Measurements from ENCODE around the gene CKS1B.

Gene CKS1B

DNA sequence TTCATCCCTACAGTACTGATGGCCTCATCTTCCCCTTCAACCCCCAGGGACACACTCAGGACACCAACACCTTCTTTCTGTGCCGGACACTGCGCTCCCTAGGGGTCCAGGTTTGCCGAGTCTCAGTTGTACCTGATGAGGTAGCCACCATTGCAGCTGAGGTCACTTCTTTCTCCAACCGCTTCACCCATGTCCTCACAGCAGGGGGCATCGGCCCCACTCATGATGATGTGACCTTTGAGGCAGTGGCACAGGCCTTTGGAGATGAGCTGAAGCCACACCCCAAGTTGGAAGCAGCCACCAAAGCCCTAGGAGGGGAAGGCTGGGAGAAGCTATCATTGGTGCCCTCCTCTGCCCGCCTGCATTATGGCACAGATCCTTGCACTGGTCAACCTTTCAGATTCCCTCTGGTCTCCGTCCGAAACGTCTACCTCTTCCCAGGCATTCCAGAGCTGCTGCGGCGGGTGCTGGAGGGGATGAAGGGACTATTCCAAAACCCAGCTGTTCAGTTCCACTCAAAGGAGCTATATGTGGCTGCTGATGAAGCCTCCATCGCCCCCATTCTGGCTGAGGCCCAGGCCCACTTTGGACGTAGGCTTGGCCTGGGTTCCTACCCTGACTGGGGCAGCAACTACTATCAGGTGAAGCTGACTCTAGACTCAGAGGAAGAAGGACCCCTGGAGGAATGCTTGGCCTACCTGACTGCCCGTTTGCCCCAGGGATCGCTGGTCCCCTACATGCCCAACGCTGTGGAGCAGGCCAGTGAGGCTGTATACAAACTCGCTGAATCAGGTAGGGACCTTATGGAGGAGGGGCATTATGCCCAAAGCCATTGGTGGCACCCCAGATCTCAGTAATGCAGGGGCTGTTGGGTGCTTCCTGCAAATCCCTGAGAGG is 13.8 kb downstream of the CKS1B start:
- no peak for DNase-seq

DNA sequence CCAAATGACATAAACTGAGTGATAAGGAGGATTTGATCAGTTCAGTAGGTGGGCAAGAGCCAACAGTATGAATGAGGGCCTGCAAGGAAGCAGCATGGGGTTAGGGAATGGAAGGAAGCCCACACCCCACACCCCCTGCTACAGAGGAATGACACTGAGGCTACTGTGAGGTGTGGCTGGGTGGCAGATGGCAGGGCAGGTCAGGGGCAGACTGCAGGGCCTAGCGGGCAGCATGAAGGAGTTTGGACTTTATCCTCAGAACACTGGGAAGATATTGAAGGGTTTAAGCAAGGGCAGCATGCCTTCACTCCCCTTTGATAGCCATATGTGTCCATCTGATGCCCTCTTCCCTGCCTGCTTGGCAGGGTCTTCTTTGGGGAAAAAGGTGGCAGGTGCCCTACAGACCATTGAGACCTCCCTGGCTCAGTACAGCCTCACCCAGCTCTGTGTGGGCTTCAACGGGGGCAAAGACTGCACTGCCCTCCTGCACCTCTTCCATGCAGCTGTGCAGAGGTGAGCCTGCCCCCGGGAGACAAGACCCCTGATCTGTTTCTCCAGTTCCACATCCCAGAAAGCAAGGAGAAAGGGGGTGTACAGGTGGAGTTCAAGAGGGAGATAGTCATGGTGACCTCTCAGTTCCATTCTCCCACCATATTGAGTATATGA is 14.8 kb downstream of the CKS1B start:
- no peak for DNase-seq

DNA sequence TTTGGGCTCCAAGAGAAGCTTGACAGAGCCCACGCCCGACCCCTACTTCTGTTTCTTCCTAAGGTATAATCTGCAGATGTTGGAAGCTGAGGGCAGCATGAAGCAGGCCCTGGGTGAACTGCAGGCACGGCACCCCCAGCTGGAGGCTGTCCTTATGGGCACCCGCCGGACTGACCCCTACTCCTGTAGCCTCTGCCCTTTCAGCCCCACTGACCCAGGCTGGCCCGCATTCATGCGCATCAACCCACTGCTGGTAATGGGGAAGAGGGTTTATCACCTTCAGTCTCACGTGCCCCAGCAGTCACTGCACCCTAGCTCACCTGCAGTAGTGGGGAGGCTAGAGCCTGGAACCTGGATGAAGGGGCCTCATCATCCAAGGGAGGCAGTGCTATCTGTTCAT is 15.8 kb downstream of the CKS1B start:
- no peak for DNase-seq

DNA sequence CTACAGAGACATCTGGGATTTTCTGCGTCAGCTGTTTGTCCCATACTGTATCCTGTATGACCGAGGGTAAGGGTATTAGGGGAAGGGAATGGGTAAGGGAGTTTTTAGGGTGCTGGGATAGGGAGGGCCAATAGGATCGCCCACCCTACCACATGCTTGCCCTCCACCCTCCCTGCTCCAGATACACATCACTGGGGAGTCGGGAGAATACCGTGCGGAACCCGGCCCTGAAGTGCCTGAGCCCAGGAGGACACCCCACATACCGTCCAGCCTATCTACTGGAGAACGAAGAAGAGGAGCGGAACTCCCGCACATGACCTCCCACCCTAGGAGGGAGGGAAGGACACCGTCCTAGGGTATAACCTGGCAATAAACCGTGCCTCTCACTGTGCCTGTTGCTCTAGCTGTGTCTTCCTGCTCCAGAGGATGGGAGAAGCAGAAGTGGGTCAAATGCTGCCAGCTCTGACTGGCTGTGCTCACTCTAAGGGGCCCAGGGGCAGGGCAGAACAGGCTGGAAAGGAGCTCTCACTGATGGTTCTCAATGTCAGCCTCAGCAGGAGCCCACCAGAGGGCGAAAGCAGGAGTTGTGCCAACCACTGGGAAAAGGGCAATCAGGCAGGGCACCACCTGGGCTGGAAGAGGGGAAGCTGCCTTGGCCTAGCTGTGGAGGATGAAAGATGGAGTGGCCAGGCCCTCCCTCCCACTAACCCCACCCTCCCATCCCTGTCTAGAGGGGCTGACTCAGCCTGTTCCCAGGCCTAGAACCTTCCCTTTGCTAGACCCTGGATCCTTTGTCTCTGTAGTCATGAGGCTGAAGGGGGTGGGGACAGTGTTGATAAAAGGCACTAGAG is 18.5 kb downstream of the CKS1B start:
- no peak for DNase-seq

DNA sequence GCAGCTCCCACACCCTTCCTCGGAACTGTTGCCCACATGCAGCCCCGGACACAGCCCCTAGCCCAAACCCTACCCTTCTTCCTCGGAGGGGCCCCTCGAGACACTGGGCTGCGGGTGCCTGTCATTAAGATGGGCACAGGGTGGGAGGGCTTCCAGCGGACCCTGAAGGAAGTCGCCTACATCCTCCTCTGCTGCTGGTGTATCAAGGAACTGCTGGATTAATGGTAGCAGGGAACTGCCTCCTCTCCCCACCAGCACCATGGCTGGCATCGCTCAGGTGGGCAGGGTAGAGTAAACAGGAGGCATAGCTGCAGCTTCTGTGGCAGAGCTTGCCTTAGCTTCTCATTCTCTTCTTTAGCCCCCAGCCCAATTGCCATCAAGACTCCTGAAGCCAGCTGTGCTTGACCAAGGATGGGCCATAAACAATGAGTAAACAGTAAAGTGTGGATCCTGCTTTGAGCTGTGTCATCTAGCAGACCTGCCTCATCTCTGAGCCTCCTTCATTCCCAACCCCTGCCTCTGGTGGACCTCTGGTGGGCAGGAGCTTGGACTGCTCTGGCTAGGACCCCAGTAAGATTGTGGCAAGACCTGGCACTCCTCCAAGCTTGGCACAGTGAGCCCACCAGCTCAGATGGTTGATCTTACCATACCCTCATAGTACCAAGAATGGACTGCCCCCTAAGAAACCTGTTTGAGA is 19.2 kb downstream of the CKS1B start, which contains the start of gene LENEP:
LENEP (plus strand) TSS at position 15 of the 697 bp plus-strand sequence; CDS start at position 37, 22 bp downstream.
- no peak for DNase-seq

DNA sequence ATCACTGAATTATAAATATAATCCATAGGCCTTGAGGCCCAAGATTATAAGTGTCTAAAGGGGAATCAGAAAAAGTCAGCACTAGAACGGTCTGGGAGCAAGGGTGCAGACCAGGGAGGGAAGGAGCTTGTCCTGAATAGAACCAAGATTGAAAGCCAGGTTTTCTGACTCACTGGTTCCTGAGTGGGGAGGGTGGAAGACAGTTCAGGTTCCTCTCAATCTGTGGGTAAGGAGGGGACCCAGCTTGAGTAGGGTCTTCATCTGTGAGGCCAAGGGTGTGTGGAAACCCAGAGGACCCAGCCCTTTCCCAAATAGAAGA is 19.7 kb downstream of the CKS1B start:
- no peak for DNase-seq

DNA sequence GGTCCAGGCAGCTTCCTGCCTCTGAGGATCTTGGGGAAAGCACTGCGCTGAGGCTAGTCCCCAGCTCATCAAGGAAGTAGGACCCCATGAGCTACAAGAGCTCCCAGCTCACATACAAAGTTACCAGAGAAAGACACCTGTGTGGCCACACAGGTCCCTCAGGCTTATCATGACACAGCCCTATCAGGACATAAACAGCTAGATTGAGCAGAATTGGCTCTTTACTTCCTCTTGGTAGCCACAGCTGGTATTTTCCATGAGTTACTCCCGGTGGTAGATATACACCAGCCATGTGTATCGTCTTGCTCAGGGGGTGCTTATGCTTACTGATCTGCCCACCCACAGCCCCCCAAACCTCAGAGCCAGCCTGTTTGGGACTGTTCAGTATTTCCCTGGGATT is 20.1 kb downstream of the CKS1B start:
- no peak for DNase-seq

DNA sequence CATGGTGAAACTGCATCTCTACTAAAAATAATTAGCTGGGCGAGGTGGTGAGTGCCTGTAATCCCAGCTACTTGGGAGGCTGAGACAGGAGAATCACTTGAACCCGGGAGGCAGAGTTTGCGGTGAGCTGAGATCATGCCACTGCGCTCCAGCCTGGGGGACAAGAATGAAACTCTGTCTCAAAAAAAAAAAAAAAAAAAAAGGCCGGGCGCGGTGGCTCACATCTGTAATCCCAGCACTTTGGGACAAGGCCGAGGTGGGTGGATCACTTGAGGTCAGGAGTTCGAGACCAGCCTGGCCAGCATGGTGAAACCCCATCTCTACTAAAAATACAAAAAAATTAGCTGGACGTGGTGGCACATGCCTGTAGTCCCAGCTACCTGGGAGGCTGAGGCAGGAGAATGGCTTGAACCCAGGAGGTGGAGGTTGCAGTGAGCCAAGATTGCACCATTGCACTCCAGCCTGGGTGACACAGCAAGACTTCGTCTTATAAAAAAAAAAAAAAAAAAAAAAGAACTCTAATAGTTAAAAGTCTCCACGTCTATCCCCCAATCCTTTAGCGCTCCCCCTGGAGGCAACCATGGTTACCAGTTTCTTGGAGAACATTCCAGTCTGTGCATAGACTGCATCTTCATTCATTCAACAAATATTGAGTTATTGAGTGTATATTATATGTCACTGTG is 21.0 kb downstream of the CKS1B start:
- peak; percentile 56 for DNase-seq

DNA sequence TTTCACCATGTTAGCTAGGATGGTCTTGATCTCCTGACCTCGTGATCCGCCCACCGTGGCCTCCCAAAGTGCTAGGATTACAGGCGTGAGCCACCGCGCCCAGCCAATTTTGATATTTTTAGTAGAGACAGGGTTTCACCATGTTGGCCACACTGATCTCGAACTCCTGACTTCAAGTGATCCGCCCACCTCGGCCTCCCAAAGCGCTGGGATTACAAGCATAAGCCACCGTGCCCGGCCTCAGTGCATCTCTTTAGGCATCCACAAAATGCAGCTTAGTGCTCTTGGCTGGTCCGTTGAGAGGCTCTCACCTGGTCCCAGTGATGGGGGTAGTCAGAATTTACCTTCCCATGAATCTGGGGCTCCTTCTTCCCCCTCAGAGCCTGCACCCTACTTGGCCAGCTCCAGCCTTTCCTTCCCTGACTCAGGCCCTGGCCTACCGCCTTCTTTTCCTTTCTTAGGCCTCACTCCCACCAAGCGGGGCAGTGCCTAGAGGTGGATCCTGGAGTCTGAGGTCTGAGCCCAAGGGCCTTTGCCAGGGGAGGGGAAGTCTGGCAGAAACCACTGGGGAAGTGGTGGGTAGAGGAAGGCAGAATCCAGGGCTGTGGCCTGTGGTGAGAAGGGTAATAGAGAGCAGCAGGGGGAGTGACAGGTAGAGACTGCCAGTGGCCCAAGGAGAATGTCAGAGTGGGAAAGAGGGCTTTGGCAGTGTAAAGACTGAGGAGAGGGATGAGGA is 22.7 kb downstream of the CKS1B start:
- DNase-seq: no peak

DNA sequence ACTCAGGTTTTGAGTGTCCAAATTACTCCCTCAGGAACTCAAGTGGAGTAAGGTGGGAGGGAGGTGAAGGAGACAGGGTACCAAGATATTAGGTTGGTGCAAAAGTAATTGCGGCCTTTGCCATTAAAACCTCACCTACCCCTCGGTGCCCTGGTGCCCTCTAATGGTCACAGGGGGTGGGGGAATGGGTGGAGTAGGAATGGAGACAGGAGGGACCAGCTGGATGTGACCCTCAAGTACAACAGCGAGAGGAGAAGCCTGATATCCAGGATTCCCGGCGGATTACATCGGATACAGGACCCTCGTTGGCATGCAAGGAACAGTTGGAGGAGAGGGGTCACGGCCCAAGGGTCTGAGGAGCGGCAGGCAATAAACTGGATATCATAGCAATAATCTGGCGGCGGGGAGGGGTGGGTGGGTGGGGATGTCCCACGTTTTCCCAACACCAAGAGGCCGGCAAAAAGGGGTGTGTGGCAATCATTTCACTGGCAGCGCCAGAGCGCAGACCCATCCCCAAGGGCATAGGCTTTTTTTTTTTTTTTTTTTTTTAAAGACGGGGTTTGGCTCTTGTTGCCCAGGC is 23.8 kb downstream of the CKS1B start:
- DNase-seq: no peak

DNA sequence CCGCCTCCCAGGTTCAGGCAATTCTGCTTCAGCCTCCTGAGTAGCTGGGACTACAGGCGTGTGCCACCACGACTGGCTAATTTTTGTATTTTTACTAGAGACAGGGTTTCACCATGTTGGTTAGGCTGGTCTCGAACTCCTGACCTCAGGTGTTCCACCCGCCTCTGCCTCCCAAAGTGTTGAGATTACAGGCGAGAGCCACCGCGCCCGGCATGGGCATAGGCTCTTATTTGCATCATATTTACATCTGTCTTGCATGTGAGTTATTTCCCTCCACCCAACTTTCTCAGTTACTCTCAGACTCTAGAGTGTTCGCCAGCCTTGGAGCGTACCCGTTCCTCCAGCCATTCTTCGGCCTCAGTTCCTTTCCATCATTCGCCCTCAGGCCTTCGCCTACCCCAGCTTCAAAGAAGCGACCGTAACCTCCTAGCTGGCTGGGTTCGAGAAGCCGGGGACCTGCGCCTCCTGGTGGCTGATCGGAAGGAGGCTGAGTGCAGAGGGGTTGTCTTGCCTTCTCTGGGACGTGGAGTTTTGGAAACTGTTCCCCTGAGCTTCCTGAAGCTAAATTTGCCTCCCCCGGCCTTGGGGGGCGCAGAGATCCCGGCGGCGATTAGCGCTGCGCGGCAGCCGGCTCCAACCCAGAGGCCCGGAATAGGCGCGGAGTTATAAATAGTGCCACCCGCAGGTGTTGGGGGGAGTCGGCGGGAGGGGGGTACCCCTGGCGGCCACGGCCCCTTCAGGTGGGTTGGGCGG is 24.5 kb downstream of the CKS1B start:
- peak; percentile 21 for DNase-seq

DNA sequence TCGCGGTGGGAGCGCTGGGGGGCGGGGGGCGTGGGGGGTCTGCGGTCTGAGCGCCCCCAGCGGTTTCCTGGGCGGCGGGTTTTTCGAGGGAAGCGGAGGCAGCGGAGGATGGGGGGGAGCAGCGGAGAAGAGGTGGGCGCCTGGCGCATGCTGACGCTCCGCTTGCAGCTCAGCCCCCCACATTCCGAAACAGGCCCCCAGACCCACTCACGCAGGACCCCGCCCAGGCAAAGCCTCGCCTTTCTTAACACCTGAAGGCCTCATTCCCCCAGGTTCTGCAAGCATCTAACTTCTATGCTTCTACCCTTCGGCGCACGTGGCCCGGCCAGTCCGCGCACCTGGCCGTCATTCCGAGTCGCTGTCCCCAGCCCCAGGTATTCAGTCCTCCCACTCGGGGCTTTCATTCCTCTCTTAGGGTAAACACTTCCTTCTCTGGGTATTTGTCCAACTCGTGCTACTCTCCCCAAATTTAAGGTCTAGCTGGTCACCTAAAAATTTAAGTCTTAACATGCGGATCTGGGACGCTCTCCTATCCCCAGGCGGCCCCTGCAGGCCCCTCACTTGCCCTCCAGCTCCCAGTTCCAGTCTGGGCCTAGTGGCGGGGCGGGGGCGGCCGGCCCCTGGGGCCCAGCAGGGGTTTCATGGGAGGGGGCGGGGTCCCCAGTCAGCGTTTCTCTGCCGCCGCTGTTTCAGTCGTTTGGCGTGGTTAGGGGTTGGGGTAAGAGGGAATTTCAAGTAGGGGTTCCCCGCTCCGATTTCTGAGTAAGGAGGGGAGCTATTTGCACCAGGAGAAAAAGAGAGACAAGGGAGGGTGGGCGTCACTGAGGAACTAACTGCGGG is 25.3 kb downstream of the CKS1B start:
- DNase-seq: no peak

DNA sequence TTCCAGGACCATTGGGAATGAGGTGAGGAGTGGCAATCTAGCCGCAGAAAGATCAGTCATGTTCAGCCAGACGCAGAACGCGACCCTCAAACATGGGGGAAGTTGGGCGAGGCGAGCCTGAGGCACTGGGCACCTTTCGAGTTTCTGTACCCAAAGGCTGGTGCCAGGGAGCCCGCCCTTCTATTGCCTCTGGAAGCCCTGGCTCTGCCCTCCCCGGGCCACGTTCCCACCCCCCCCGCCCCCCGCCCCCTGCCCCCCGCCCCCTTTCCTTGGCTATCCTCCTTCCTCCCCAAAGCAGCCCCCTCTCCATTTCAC is 25.9 kb downstream of the CKS1B start:
- no peak for DNase-seq

DNA sequence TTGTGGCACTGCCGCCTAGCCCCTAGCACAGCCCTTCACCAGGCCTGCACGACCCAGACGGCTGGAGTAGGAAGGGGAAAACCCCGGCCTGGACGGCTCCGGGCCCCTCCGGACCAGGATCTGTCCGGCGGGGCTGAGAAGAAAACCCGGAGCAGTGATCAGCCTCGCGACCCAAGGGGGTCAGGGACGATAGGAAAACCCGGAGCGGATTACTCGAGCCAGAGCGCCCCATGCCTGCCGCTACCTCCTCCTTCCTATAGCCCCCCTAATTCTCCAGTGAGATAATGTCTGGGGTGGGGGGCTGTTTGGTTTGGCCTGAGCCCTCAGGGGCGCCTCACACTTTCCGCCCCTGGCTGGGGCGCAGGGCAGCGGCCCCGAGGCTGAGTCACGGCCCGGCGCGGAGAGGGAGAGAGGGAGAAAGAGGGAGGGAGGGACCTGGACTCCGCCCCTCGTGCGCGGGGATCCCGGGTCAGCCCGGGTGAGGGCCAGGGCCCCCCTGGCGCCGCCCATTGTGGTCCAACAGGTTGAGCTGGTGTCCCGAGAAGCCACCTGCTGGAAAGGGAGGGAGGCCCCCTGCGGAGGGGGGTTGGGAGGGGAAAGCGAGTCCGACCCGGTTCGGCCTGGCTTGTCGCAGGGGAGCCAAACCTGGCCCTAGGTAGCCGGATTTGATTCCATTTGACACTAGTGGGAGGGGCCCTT is 26.4 kb downstream of the CKS1B start:
- DNase-seq: peak; percentile 56

DNA sequence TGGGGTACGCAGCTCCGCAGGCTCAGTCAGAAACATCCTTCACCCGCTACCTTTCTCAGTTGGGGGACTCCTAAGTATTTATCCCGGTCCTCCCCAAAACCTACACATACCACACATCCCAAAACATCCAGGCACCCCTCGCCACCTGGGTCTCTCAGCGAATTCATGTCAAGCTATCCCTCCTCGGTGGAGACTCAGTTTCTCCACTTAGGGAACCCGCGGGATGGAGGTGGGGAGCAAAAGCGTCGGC is 26.9 kb downstream of the CKS1B start:
- no peak for DNase-seq

DNA sequence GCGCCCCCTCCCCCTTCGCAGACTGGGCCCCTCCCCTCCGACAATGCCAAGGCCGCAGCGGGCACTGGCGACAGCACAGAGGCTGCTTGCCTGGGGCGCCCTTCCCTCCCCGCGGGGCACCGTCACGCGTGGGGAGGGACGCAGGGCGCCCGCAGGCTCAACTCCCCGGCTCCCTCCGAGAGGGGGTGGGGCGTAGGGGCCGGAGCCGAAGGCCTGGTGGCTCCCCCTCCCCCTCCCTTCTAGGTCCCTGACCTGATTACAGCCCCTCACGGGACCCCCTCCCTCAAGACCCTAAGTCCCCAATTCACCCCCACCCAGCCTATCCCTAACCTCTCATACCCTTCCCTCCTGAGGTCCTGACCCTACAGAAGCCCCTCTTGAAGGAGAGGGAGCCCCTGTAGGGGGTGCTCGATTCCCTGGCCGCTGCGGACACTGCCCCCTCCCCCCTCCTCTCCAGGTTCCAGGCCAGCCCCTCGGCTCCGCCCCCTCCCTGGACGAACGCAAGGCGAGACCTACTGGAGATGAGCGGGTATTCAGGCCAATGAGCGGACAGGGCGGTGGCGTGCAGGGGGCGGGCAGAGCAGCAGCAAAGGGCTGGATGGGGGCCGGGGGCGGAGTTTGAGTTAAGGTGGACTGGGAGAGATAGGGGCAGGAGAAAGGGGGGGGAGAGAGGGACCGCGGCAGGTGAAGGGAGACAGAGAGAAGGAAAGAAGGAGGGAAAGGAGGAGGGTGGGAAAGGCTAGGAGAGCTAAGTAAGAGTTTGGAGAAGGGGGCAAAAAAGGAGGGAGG is 27.4 kb downstream of the CKS1B start:
- peak; percentile 98 for DNase-seq

DNA sequence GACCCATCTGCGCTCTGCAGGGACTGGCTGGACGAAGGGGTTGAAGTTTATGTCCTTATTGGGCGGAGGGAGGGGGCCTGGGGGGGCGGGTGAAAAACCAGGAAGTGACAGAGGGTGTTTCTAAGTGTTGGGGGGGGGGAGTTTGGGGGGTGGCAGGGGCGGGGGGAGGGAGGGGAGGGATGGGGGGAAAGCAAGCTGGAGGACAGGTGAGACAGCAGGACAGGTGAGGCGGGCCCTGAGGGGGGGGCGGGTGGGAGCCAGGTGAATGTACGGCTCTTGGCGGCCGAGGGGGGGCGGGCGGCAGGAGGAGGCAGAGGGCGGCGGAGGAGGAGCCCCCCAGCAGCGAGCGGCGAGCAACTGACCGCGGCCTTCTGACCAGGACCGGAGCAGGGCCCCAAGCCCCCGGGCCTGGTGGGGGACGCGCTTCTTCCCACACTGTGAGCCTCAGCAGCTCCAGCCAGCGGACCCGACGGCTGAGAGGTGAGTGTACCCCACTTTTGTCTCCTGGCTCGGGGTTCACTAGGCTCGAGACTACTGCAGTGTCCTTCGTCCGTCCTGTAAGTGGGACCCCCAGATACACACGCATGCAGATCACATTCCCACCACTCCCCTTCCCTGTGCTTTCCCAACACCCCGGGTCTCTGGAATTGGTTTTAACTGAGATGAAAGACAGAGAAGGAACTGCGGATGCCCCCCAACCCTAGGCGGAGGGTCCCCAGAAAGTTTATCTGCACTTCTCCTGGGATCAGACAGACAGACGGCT is 28.2 kb downstream of the CKS1B start, which contains the start of gene ZBTB7B:
ZBTB7B (plus strand) TSS at position 339 of the 763 bp plus-strand sequence. CDS start 11,859 bp downstream, outside the sequence.
- no peak for DNase-seq

Measured in amniotic stem cell (primary cell).